Esophagus muscularis mucosa (tissue), 4 donors: ENCODE data around the gene KCTD21. TPM values are rescaled to one million over a fixed set of nuclear protein-coding genes. Genes with fewer than 3 reads are reported as not detected.

Experiments used
- DNase-seq: peaks from one replicate; pipeline ENCODE4 v3.0.0-alpha.2; 2017; ENCODE audit errors: extremely low spot score
- H3K27ac ChIP-seq, 4 donors: fragments of 200-600 bp; sonication (generic); replicated peaks in 1 of 4; 1 replicate in 3 of 4; 2 replicates in 1 of 4; pipeline ENCODE4 v1.5.1; 2016 to 2019; ENCODE audit warnings: mild to moderate bottlenecking in 1 of 4
- H3K27me3 ChIP-seq, 4 donors: fragments of 200-600 bp; sonication (generic); one replicate each; pipeline versions ENCODE4 v1.5.1 to v1.6.0; 2016 to 2019
- H3K36me3 ChIP-seq, 4 donors: fragments of 200-600 bp; sonication (generic); one replicate each; pipeline ENCODE4 v1.5.1; 2016 to 2019
- H3K4me1 ChIP-seq, 4 donors: fragments of 200-600 bp; sonication (generic); one replicate each; pipeline ENCODE4 v1.5.1; 2016 to 2019
- H3K4me3 ChIP-seq, 4 donors: fragments of 200-600 bp; sonication (generic); 1 replicate in 2 of 4; 2 replicates in 2 of 4; pipeline ENCODE4 v1.5.1; 2016 to 2019; ENCODE audit warnings: mild to moderate bottlenecking in 4 of 4, moderate library complexity in 1 of 4
- H3K9me3 ChIP-seq, 4 donors: fragments of 200-600 bp; sonication (generic); 1 replicate in 3 of 4; 2 replicates in 1 of 4; pipeline ENCODE4 v1.5.1; 2016 to 2019
- EP300 ChIP-seq: sonication (generic); formaldehyde crosslinking; IDR thresholded peaks from one replicate; pipeline ENCODE4 v1.6.1; 2017; ENCODE audit warnings: antibody characterized with exemption
- POLR2A ChIP-seq: fragments of 450-650 bp; IDR thresholded peaks from one replicate; pipeline ENCODE4 v1.6.1; 2017; ENCODE audit warnings: antibody characterized with exemption, moderate library complexity, mild to moderate bottlenecking, low read depth
- POLR2AphosphoS5 ChIP-seq, 2 donors: sonication (generic); formaldehyde crosslinking; IDR thresholded peaks; one replicate each; pipeline ENCODE4 v1.6.1; 2017; ENCODE audit warnings: antibody characterized with exemption in 2 of 2
- WGBS: methylation state at CpG from one replicate; pipeline ENCODE4 v1.1.5; 2018; 5-methylcytosine and 5-hydroxymethylcytosine counted together
- intact Hi-C: fragments of 100-400 bp; cut with DNase I; formaldehyde crosslinking; loops from one replicate; pipeline ENCODE4 v1.15.1; 2023
- total RNA-seq, 4 donors: library from RNA; depleted of rRNA; stranded (reverse); fragments of >200 nt; gene quantifications; one replicate each; pipeline versions ENCODE4 v1.1.0 to v1.2.1, GENCODE V29; 2016
- TF ChIP-seq, protein P1 (sequence below), 3 experiments: fragments of 200-600 bp in 2 of 3; fragments of 450-650 bp in 1 of 3; sonication (generic) in 2 of 3; IDR thresholded peaks; one replicate each; pipeline ENCODE4 v1.5.1; 2017 to 2019; ENCODE audit warnings: antibody characterized with exemption in 3 of 3, mild to moderate bottlenecking in 2 of 3, moderate library complexity in 1 of 3

The KCTD21 gene
- total RNA-seq, 4 donors from 2014 or later: 6.6 to 21.0 (median 12.1) TPM

DNA sequence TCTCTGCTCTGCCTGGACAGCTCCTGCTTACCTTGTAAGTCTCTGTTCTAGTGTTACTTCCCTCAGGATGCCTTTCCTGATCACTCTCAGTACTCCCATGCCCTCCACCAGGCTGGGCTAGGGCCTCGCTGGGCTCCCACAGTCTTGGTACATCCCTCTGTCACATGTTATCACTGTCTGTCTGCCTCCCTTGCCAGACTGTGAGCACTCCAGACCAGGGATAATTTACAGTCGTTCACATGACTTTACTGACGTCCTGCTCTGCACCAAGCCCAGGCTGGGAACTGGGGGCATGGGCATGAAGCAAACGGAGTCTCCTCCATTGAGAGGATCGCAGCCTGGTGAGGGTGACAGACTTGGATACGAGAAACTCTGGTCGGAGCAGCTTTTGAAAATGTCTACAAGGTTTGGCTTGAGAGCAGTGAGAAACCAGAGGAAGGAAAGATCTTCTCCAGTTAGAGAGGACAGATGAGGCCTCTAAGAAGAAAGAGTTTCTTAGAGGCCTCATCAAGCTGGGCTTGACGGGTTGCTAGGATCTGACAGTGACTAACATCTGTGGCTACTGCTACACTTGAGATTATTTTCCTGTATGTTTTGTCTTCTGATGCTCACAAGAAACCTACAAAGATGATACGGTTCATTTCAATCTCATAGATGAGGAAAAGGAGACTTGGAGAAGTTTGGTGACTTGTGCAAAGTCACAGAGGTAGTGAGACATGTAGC, 12.8 kb upstream of the KCTD21 start:
- Histone ChIP-seq H3K27ac (no peak overlapping the region), H3K36me3 (peaks cover 19 to 87% (median 61%) of the 10 kb centered on the region in 4 donors)

GRCh38 chr11:78200553-78200952, 12.1 kb upstream of the KCTD21 start:
- TF ChIP-seq POLR2A (no peak), POLR2AphosphoS5 (IDR thresholded peaks at IDR 0.05) (no peak), EP300 (no peak)
- TF ChIP-seq, protein P1, sequence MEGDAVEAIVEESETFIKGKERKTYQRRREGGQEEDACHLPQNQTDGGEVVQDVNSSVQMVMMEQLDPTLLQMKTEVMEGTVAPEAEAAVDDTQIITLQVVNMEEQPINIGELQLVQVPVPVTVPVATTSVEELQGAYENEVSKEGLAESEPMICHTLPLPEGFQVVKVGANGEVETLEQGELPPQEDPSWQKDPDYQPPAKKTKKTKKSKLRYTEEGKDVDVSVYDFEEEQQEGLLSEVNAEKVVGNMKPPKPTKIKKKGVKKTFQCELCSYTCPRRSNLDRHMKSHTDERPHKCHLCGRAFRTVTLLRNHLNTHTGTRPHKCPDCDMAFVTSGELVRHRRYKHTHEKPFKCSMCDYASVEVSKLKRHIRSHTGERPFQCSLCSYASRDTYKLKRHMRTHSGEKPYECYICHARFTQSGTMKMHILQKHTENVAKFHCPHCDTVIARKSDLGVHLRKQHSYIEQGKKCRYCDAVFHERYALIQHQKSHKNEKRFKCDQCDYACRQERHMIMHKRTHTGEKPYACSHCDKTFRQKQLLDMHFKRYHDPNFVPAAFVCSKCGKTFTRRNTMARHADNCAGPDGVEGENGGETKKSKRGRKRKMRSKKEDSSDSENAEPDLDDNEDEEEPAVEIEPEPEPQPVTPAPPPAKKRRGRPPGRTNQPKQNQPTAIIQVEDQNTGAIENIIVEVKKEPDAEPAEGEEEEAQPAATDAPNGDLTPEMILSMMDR (IDR thresholded peaks at IDR 0.05): no peak
- DNase-seq: no peak
- Histone ChIP-seq H3K27ac (no peak overlapping the region), H3K36me3 (peaks cover 19 to 81% (median 55%) of the 10 kb centered on the region in 4 donors), H3K4me1 (peaks cover 0 to 9% (median 2%) of the 10 kb centered on the region in 4 donors), H3K9me3 (no peaks in the 10 kb centered on the region), H3K27me3 (no peaks in the 10 kb centered on the region), H3K4me3 (no peak overlapping the region)
- 96% methylated on average over 5 of the region's 13 CpGs for WGBS
- intact Hi-C loops: no loop called here

More for the DNA sequence above, 12.8 kb upstream of the KCTD21 start:
- intact Hi-C loops: no loop called here
- DNase-seq: no peak
- TF ChIP-seq POLR2AphosphoS5 (IDR thresholded peaks at IDR 0.05) (no peak), POLR2A (no peak), EP300 (no peak)
- TF ChIP-seq, protein P1 (IDR thresholded peaks at IDR 0.05): no peak
- Histone ChIP-seq H3K9me3 (no peaks in the 10 kb centered on the region), H3K4me1 (peaks cover 0 to 7% (median 0%) of the 10 kb centered on the region in 4 donors), H3K27me3 (no peaks in the 10 kb centered on the region), H3K4me3 (no peak overlapping the region)
- 87% methylated on average over 9 of the region's 9 CpGs for WGBS

- WGBS: 80% methylated on average over 1 of the region's 4 CpGs
- peaks cover 19 to 76% (median 52%) of the 10 kb centered on the region in 4 donors for H3K36me3 ChIP-seq
- peaks cover 0 to 9% (median 2%) of the 10 kb centered on the region in 4 donors for H3K4me1 ChIP-seq
- no peaks in the 10 kb centered on the region for H3K9me3 ChIP-seq
- no peak overlapping the region for H3K4me3 ChIP-seq
- TF ChIP-seq POLR2AphosphoS5 (IDR thresholded peaks at IDR 0.05) (no peak), POLR2A (no peak), EP300 (no peak)
- TF ChIP-seq, protein P1 (IDR thresholded peaks at IDR 0.05): no peak
- H3K27ac ChIP-seq: no peak overlapping the region
- intact Hi-C loops: no loop called here
- H3K27me3 ChIP-seq: no peaks in the 10 kb centered on the region
- DNase-seq: no peak
These were observed 11.6 kb upstream of the KCTD21 start for GRCh38 chr11:78200061-78200460.

- no peak overlapping the region for H3K4me3 ChIP-seq
- H3K27ac ChIP-seq: no peak overlapping the region
- peaks cover 0 to 9% (median 2%) of the 10 kb centered on the region in 4 donors for H3K4me1 ChIP-seq
- no peak for DNase-seq
- no peaks in the 10 kb centered on the region for H3K9me3 ChIP-seq
- no peaks in the 10 kb centered on the region for H3K27me3 ChIP-seq
- WGBS: 94% methylated on average over 2 of the region's 5 CpGs
- intact Hi-C loops: no loop called here
- peaks cover 19 to 72% (median 51%) of the 10 kb centered on the region in 4 donors for H3K36me3 ChIP-seq
- TF ChIP-seq, protein P1 (IDR thresholded peaks at IDR 0.05): no peak
- TF ChIP-seq POLR2AphosphoS5 (IDR thresholded peaks at IDR 0.05) (no peak), EP300 (no peak), POLR2A (no peak)
These were observed 11.2 kb upstream of the KCTD21 start for GRCh38 chr11:78199653-78200015.
